Stimulated activated CD4-positive, alpha-beta T cell treated with anti-CD3 and anti-CD28 coated beads, Interleukin-4, amount 100 ng/mL, for 48 hours (primary cell): Measurements from ENCODE around the gene NADSYN1.

Experiments
- DNase-seq, 2 donors: peaks; one replicate each; pipeline ENCODE4 v3.0.0-alpha.2; 2020; ENCODE audit warnings: low read depth in 2 of 2

NADSYN1 gene

DNA sequence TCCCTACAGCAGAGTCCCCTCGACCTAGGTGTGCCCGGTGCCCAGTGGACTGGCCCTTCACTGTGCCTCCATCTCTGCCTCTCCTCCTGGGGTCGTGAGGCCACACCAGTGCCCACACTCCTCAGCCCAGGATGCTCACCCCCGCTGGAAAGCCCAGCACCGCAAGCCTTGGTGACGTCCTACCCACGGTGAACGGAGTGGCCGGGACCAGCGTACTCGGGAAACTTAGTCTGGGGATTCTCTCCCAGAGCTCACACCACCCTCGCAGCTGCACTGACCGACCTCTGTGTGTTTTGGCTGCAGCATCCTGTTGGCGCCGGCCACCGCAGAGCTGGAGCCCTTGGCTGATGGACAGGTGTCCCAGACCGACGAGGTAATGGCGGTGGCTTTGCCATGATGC is 38.5 kb downstream of the NADSYN1 start:
- no peak for DNase-seq

GRCh38 chr11:71491940-71492339 is 38.9 kb downstream of the NADSYN1 start:
- no peak for DNase-seq

DNA sequence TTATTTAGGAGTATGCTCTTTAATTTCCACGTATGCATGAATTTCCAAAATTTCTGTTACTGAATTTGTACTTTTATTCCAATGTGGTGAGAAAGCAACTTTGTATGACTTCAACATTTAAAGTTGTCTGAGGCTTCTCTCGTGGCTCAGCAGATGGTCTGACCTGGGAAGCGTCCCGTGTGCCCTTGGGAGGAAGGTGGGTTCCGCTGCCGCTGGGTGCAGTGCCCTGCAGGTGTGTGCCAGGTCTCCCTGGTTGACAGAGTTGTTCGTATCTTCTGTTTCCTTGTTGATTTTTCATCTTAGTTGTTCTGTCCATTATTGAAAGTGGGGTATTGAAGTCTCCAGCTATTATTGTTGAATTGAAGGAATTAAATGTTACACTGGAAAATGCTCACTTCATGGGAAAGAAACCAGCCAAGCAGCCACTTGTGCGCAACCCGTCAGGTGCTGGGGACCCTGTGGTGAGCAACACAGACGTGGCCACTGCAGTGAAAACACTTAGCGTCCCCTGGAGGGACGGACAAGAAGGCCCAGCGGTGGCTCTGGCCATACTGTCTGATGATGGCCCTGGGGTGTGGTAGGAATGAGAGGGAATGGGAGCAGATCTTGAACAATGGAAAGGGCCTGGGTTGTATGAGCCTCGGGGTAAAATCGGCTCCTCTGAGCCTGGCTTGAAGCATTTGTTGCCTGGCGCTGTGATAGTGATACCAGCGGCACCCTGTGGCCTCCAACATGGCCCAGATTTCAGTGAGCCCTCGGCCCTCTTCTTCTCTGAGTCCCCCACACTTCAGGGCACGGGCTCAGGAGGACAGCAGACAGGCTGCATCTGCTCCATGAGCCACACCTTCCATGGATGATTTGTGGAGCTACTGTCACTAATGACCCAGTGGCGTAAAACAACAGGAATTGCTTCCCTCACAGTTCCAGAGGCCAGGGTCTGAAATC is 42.6 kb downstream of the NADSYN1 start:
- DNase-seq, result no peak

DNA sequence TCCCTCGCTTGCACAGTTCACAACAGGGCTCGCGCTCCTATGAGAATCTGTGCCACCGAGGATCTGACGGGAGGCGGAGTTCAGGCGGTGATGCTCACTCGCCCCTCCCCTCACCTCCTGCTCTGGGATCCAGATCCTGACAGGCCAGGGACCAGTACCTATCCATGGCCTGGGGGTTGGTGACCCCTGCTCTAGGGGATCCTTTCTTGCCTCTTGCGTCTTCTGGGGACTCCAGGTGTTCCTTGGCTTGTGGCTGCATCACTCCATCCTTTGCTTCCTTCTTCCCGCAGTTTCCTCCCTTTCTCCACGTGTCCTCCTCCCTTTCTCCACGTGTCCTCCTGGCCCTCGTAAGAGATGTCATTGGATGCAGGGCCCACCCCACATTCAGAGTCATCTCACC is 43.4 kb downstream of the NADSYN1 start:
- DNase-seq, result no peak

DNA sequence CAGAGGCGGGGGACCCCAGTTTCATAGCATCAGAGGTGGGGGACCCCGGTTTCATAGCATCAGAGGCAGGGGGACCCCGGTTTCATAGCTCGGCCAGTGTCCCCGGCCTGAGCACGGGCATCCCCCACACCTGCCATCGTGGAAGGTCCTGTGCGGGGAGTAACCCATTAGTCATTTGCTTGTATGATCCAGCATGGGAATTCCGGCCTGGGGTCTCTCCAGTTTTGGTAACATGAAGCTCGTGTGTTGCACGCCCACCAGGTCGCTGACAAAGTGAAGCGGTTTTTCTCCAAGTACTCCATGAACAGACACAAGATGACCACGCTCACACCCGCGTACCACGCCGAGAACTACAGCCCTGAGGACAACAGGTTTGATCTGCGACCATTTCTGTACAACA is 45.1 kb downstream of the NADSYN1 start:
- no peak for DNase-seq

- no peak for DNase-seq
Measured at GRCh38 chr11:71499125-71499524, 46.1 kb downstream of the NADSYN1 start.

- DNase-seq, result no peak
Measured at GRCh38 chr11:71499546-71499945, 46.5 kb downstream of the NADSYN1 start.

GRCh38 chr11:71500601-71501021 is 47.6 kb downstream of the NADSYN1 start:
- no peak for DNase-seq

DNA sequence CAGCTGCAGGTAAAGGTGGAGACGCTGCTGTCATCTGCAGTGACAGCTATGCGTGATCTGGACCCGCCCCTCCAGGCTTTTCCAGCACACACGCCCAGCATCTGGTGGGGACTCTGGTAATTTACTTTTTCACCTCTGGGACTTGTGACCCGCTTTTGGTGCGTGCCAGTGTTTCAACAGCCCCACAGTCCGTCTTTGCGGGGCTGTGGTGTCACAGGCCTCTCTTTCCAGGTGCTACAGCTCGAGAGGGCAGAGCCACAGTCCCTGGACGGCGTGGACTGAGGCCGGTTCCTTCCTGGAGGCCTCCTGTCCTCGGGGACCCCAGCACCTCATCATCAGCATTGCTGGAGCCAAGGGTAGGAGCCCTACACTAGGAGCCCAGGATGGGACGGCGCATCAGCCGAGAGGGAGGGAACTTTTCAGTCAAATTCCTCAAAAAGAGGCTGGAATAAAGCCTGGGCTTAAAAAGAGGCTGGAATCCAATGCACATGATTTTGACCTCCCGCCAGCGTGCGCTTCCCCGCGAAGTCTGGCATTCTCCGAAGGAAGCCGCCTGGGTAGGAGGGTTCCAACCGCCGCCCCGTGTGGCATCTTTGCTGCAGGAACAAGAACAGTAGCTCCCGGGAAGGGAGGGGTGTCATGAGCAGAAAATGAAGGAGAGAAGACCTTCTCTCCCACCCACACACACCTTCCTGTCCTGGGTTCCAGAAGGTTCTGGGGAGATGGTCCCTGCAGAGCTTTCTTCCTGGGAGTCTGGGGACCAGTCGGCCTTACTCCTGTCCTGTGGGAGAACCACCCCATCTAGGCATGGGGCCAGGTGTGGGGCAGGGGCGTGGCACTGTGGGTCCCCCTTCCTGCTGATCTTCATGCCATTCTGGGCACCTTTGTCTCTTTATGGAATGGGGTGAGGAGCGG is 48.3 kb downstream of the NADSYN1 start:
- DNase-seq, result no peak

GRCh38 chr11:71502026-71502425 is 49.0 kb downstream of the NADSYN1 start:
- DNase-seq, result no peak

DNA sequence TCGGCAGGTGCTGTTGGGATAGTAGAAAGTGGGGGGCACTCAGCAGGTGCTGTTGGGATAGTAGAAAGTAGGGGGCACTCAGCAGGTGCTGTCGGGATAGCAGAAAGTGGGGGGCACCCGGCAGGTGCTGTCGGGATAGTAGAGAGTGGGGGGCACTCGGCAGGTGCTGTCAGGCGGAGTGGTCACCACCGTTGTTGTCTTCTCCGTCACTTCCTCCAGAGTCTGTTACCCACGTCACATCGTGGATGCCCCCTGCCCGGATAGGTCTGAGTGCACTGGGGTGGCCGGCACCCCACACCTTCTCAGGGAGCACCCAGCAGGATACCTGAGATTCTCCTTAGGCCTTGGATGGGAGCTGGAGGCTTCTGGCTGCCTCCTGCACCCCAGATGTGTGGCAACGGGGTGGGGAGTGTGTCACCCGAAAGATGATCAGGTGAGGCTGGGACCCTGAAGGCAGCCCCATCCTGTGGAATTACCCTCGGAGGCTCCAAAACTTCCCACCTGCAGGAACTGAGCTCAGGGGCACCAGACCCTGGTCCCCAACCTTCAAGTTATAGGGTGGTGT is 50.0 kb downstream of the NADSYN1 start:
- DNase-seq, result no peak

- no peak for DNase-seq
Measured at GRCh38 chr11:71504531-71504930, 51.5 kb downstream of the NADSYN1 start.

DNA sequence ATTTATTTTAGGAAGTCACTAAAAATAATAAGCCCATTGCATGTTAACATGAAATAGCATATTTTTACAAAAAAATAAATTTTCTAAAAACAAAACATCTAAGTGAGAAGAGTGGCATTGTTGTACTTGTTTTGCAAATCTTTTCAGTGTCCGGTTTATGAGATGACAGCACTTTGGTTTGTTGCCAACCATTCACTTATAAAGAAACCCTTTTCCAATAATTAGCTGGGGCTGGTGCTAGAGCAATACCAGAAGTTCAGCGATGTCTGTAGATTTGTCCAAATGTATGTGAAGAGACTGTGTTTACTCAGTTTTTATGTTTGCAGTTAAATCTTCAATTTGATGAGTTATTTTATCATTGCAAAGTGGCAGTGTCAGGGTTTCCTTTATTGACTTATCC is 52.0 kb downstream of the NADSYN1 start:
- no peak for DNase-seq

- DNase-seq, result no peak
Measured at GRCh38 chr11:71505781-71506180, 52.8 kb downstream of the NADSYN1 start.

GRCh38 chr11:71507102-71507501 is 54.1 kb downstream of the NADSYN1 start:
- DNase-seq, result no peak

DNA sequence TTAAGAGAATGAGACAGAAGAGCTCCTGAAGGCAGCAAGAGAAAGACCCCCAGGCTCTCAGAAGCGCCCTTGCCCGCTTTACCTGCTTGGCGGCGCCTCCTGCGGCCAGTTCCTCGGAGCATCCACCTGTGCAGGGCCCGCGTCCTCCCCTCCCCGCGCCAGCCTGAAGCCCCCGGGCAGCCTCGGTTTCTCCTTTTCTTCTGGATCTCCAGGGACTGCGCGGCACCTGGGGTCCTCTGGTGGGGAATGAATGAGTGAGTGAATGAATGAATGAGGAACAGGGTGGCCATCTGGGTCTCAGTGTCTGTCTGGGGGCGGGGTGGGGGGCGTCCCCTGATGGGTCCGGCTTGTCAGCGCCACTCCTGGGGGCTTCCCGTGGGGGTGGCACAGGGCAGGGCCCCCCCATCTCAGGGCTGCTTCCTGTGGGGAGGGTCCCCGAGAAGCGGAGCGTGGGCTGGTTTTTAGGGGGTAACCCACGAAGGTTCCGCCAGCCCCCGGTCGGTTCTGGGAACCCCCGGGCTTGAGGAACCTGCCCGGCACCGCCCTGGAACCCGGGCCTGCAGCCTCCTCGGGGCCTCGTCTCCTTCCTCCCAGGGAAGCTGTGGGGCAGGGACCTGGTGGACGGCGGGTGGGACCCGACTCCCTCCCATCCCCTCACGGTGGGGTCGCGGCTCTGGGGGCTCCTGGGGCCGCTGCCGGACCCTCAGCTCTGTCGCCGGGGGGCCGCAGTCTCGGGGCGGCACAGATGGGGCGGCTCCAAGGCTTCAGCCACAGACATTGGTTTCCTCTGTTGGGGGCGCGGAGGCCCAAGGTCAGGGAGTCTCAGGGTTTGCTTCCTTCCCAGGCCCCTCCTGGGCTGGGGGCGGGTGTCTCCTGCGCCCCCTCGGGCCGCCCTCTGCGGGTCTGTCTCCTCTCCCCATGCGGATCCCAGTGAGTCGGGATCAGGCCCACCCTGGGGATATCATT is 65.8 kb downstream of the NADSYN1 start:
- no peak for DNase-seq

DNA sequence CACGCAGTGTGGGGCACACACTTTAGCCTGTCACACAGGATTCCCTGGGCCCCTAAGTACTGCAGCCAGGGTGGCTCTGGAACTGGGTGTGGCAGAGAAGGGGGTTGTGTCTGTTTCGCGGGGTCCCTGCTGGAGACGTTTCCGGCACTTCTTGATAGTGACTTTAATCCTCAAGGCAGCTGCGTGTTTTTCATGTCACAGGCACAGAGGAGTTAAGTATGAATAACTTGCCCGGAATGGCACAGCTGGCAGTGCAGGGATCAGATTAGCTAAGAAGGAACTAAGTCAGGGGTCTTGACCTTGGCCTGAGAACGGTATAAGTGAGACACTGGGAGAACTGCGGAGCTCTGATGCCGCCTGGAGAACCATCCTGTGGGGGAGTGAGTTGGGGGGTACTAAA is 66.5 kb downstream of the NADSYN1 start:
- no peak for DNase-seq

GRCh38 chr11:71525188-71525937 is 72.4 kb downstream of the NADSYN1 start:
- DNase-seq, result no peak

DNA sequence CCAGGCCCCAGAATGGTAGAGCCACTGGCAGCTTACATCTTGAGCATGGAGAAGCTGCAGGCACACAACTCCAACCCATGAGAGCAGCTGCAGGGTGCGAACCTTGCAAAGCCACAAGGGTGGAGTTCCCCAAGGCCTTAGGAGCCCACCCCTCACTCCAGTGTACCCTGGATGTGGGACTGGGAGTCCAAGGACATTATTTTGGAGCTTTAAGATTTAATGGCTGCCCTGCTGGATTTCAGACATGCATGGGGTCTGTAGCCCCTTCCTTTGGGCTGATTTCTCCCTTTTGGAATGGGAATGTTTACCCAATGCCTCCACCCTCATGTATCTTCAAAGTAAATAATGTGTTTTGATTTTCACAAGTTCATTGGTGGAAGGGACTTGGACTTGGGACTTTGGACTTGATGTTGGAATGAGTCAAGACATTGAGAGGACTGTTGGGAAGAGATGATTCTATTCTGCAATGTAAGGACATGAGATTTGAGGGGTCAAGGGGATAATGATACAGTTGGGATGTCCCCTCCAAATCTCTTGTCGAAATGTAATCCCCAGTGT is 73.0 kb downstream of the NADSYN1 start:
- no peak for DNase-seq
